HG03095 (cell line): Measurements from ENCODE around the gene RBM43.

Source experiments
- ATAC-seq: cut with Tn5 transposase; IDR thresholded peaks from one replicate; pipeline ENCODE4 v1.9.1; 2021; ENCODE audit warnings: moderate library complexity; ENCODE audit not compliant: unreplicated experiment

Gene RBM43

GRCh38 chr2:151230627-151231140 is 31.0 kb downstream of the RBM43 start:
- no peak for ATAC-seq

GRCh38 chr2:151228847-151229512 is 32.7 kb downstream of the RBM43 start:
- no peak for ATAC-seq

GRCh38 chr2:151217343-151217742 is 44.3 kb downstream of the RBM43 start:
- ATAC-seq, result no peak

- no peak for ATAC-seq
These were observed 54.6 kb downstream of the RBM43 start for GRCh38 chr2:151207100-151207499.

GRCh38 chr2:151206446-151206968 is 55.2 kb downstream of the RBM43 start:
- ATAC-seq, result no peak

GRCh38 chr2:151205571-151205970 is 56.1 kb downstream of the RBM43 start:
- no peak for ATAC-seq

GRCh38 chr2:151204756-151205155 is 56.9 kb downstream of the RBM43 start:
- no peak for ATAC-seq

- ATAC-seq, result no peak
These were observed 60.8 kb downstream of the RBM43 start for GRCh38 chr2:151200844-151201243.

GRCh38 chr2:151200277-151200676 is 61.4 kb downstream of the RBM43 start:
- ATAC-seq, result no peak

GRCh38 chr2:151198645-151199044 is 63.0 kb downstream of the RBM43 start:
- ATAC-seq, result no peak
